ENCODE data around the gene CGB1.
"Not testable (repeated sequence)": the region's sequence is repeated elsewhere in the genome, so short reads cannot be mapped to it uniquely, and the experiment has no call there.

GRCh38 chr19:49042666-49043065 is 6.0 kb upstream of the CGB1 start:
- TF ChIP-seq CTCF, POLR2A (IDR thresholded peaks at IDR 0.05): not testable (repeated sequence)

Measured in breast epithelium (tissue), 3 donors.